Activated naive CD4-positive, alpha-beta T cell treated with Interleukin-2 at 50 U/mL for 16 hours (primary cell): ENCODE results near the gene ANXA4.
"Not testable (repeated sequence)": the region's sequence is repeated elsewhere in the genome, so short reads cannot be mapped to it uniquely, and the experiment has no call there.

ENCODE experiments used
- DNase-seq: peaks from one replicate; pipeline ENCODE4 v3.0.0-alpha.2; 2020

Gene ANXA4

DNA sequence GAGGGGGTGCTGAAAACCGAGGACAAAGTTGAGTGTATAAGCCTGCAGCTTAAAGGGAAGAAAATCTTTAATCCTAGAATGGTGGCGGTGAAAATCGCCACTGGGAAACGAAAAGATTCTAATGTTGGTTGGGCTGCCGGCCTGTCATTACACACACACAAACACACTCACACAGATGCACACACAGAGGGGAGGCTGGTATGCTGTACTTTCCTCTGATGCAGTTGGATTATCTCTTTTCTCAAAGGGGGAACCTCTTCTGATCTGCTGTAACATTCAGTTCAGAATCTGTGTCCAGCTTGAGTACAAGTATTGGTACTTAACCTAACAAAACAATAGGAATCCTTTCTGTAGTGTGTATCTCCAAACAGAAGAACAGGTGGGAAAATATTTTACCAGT is 39.0 kb downstream of the ANXA4 start:
- DNase-seq = no peak

DNA sequence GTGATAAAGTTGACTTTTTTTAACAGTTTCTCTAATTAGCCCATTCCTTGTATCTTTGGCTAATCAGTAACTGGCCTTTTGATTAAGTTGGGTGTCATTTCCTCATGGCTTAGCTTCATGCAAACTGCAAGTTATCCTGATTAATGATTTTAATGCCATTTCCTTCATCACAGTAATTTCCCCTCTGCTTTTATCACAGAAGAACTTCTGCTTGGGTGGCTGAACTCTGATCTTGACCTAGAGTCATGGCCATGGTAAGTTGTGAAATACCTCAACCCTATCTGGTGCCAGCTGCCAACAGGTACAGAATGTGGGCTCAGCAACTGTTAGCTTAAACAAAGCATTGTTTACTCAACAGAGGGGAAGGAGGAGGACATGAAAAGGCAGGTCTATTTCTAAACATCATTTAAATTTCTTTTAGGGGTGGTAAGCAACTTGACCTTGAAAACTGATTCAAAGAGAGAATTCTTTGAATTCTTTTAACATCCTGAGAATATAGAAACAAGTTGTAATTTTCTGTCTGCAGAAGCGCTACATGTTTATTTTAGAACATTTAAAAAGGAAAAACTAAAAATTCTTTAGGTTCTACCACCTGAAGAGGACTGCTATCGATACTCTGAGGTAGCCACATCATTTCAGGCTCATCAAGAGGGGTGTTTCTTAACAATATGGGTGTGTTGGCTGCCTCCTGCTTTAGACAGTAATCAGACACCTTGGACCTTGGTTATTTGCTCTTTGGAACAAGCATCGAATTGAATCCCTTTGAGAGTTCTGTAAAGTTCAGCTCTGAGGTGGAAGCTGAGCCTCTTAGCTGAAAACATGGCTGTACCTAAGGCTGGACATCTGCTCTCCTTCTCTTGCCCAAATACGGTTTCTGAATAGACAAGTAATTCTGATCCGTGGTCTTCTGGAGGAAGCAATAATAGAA is 39.7 kb downstream of the ANXA4 start:
- no peak for DNase-seq

DNA sequence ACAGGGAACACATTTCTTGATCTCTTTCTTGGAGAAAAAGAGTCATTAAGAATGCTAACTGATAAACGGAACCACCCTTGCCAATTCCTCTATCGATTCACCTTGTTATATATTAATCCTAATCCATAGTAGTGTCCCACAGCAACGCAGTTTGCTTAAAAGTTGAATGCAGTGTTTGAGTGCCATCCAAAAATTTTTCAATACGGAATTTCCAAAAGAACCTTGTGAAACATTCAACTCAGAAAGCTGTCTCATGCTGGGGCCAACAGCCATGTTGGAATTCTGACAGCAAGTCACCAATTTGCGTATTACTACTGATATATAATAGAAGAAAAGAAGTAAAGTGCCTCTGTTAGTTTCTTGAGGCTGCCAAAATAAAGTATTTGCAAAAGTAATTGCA is 42.3 kb downstream of the ANXA4 start:
- no peak for DNase-seq

- no peak for DNase-seq
These were observed 43.4 kb downstream of the ANXA4 start for GRCh38 chr2:69785358-69785757.

DNA sequence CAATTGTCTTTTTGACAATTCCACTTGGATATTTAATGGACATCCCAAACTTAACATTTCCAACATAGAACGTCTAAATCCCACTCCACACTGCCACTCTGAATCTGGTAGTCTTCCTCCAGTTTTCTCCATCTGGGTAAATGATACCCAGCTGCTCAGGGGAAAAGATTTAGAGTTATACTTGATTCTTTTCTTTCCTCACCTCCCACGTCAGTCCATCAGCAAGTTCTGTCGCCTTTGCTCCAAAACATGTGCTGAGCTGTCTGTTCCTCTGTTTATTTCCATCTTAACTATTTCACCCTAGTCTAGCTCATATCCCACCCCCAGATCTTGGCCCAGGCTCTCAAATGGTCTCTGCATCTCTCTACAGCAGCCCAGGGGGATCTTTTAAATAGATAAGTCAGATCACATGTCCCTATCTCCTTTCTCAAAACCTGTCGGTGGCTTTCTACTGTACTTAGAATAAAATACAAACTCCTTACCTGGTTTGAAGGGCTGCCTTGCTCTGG is 44.2 kb downstream of the ANXA4 start:
- DNase-seq = no peak

- DNase-seq = no peak
These were observed 47.3 kb downstream of the ANXA4 start for GRCh38 chr2:69789175-69789721.

DNA sequence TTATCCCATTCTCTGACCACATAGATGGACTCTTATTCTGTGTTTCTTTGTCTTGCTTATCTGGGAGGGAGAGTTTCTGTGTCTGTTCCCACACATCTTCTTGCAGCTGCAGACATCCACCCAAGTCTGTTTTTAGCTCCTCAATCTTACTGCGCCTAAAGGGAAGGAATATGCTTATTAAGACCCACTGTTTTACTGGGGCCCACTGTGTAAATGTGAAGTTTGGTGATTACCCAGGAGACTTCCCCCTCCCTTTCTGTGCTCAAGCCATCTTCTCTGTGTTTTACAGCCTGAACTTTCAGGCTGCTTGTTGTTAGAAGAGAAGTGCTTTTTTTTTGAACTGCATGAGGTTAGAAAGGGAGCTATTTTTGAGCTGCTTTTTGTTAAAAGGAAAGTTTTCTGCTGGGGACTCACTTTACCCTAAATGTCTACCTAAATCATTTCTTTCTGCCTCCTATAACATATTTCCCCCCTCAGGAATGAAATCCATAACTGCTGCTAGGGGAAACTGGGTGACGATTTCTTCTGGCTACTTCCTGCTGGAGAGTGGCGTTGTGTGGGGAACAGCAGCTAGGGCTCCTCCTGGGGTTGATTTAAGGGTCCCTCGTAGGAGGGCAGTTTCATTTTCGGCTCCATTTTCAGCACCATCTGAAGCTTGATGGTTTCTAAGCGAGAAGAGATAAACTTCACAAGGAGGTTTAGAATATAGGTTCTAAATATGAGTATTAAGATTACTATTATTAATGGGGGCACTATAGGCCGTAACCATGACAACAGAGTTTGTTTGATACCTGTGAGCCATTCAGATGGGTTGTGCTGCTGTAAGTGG is 48.1 kb downstream of the ANXA4 start:
- DNase-seq = no peak

DNA sequence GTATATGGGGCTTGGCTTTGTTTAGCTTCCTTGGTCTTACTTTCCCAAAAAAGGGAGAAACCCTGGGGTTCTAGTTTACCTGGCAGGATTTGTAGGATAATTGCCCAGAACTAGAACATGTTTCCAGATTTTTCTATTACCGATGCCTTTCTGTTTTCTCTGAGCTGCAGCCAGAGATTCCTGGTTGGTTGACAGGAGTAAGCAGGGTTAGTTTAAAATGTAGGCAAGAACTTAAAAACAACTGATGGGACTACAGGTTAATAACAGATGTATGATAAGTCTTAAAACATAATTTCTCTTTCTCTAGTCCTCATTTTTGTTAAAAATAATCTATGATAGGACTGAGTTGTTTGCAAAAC is 48.6 kb downstream of the ANXA4 start:
- no peak for DNase-seq

DNA sequence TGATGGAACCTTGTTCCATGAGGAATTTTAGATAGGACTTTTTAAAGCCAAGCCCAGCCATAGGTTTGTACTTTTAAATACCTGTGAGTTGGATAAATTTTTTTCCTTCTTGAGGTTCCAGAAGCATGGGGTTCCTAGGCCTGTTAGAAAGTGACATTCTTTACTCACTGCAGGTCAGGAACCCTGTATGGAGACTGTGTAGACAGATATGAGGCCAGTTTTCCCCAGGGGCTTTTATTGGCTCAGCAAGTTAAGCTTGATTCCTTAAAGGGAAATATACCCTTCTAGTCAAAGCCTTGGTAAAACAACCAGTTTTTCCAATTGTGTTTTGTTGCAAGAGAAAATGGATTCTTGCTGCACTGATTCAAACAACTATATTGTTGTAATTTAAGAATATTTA is 49.1 kb downstream of the ANXA4 start:
- no peak for DNase-seq

GRCh38 chr2:69796174-69796573 is 54.2 kb downstream of the ANXA4 start:
- DNase-seq = no peak

GRCh38 chr2:69797235-69797634 is 55.3 kb downstream of the ANXA4 start:
- DNase-seq = no peak

GRCh38 chr2:69797836-69798289 is 55.9 kb downstream of the ANXA4 start:
- DNase-seq = no peak

GRCh38 chr2:69798290-69798908 is 56.5 kb downstream of the ANXA4 start:
- no peak for DNase-seq

DNA sequence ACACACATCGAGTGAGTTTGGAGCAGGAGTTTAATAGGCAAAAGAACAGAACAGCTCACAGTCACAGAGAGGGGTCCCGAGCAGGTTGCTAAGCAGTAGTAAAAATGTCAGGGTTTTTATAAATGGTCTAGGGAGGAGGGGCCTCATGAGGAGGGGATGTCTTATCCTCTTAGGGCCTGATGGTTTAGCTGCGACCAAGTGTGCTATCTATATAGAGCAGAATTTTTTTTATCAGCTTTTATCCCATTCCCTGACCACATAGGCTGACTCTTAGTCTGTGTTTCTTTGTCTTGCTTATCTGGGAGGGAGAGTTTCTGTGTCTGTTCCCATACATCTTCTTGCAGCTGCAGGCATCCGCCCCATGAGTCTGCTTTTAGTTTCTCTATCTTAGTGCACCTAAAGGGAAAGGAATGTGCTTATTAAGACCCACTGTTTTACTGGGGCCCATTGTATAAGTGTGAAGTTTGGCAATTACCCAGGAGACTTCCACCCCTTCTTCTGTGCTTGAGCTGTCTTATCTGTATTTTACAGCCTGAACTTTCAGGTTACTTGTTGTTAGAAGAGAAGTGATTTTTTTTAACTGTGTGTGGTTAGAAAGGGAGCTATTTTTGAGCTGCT is 57.1 kb downstream of the ANXA4 start:
- no peak for DNase-seq

GRCh38 chr2:69801745-69802290 is 59.9 kb downstream of the ANXA4 start:
- DNase-seq = no peak

GRCh38 chr2:69802781-69803367 is 60.9 kb downstream of the ANXA4 start:
- DNase-seq = not testable (repeated sequence)

DNA sequence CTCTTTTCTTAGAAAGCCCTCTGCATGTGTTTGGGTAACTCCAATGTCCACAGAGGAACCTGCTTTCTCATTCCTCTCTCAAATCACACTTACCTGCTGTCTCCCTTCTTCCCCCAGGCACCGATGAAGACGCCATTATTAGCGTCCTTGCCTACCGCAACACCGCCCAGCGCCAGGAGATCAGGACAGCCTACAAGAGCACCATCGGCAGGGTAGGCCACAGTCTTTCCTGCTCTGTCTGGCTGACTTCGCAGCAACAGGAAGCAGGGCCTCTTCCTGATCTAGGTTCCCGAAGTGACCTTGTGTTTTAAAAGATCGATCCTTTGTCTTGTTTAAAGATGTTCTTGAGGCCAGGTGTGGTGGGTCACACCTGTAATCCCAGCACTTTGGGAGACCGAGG is 62.5 kb downstream of the ANXA4 start:
- DNase-seq = no peak

- DNase-seq = no peak
These were observed 64.0 kb downstream of the ANXA4 start for GRCh38 chr2:69805887-69806286.

DNA sequence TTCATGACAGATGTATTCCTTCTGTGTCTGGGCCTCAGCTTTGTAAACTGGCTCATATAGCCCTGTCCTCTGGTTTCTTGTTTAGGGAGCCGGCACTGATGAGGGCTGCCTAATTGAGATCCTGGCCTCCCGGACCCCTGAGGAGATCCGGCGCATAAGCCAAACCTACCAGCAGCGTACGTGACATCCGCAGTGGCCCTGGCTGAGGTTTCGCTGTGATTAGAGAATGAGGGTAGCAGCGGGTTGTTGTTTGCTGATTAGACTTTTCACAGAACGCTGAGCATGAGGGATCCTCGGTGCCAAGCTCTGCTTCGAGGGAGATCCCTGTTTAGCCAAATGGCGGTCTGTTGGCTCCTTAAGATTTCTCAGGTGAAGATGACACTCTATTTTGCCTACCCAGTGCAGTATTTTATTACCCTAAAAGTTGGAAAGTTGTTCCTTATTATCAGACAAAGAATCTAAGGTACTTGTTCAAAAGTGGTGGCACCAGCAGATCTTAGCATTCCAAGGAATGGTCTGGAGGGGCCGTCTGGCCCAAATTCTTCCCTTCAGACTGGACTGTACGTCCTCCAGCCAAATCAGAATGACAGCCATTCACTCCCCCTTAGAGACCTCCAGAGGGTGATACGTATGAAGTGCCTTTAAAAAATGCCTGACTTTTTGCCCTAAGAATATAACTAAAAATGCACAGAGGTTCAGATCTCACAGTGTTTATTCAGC is 66.0 kb downstream of the ANXA4 start:
- no peak for DNase-seq

DNA sequence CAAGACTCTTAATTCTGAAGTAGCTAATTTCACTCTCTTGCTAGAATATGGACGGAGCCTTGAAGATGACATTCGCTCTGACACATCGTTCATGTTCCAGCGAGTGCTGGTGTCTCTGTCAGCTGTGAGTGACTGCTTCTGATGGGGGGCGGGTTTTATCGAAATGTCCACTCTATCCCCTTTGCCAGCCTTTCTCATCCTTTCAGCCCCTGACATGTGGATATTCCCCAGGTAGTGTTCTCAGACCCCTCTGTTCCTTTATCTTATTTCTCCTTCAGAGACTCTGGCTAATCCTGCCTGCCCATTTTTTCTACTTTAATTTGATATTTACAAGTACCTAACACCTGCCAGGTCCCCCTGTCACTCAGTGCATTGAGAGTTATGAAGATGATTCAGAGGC is 68.6 kb downstream of the ANXA4 start:
- DNase-seq = no peak

DNA sequence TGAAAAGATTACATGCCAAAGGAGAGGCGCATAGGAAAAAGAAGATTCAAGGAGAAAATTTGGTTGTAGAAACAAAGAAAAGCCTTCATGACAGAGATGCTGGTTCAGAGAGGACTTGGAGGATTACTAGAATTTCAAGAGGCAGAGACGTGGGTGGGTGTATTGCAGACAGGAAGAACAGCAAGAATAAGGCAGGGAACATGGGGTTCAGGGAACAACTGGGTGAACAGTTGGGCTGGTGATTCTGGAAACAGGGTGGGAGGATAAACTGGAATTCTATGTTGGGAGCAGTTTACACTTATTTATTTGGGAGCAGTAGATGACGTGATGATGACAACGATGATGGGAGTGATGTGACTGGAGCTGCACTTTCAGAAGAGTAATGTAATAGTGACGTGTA is 69.1 kb downstream of the ANXA4 start:
- DNase-seq = no peak
